Measurements from ENCODE around the gene ZKSCAN5.
"Not testable (repeated sequence)": the region's sequence is repeated elsewhere in the genome, so short reads cannot be mapped to it uniquely, and the experiment has no call there.

Gene ZKSCAN5

GRCh38 chr7:99498546-99498944 is 5.9 kb upstream of the ZKSCAN5 start:
- no peak for DNase-seq

- peak; percentile 52 for DNase-seq
Measured at GRCh38 chr7:99499371-99499720, 5.1 kb upstream of the ZKSCAN5 start.

- peak; percentile 90 for DNase-seq
Measured at GRCh38 chr7:99499721-99500636, 4.5 kb upstream of the ZKSCAN5 start, which contains the start of gene ZNF394. TSS of gene ZNF394 (minus strand) at chr7:99500281. CDS start at chr7:99500093, 188 bp downstream.

- DNase-seq = no peak
Measured at GRCh38 chr7:99500637-99501009, 3.8 kb upstream of the ZKSCAN5 start.

GRCh38 chr7:99501236-99501635 is 3.2 kb upstream of the ZKSCAN5 start:
- not testable (repeated sequence) for DNase-seq

GRCh38 chr7:99504281-99504602 is 220 bp upstream of the ZKSCAN5 start:
- DNase-seq = no peak

GRCh38 chr7:99505324-99505662 is 831 bp downstream of the ZKSCAN5 start:
- DNase-seq = no peak

GRCh38 chr7:99514050-99514449 is 9.6 kb downstream of the ZKSCAN5 start:
- no peak for DNase-seq

- no peak for DNase-seq
Measured at GRCh38 chr7:99521399-99521798, 16.9 kb downstream of the ZKSCAN5 start.

GRCh38 chr7:99525713-99526440 is 21.4 kb downstream of the ZKSCAN5 start:
- peak; percentile 11 for DNase-seq

- no peak for DNase-seq
Measured at GRCh38 chr7:99531354-99531765, 26.9 kb downstream of the ZKSCAN5 start.

- DNase-seq = no peak
Measured at GRCh38 chr7:99535667-99536066, 31.2 kb downstream of the ZKSCAN5 start.

GRCh38 chr7:99539213-99539811 is 34.9 kb downstream of the ZKSCAN5 start:
- no peak for DNase-seq

- no peak for DNase-seq
Measured at GRCh38 chr7:99540542-99540941, 36.1 kb downstream of the ZKSCAN5 start.

GRCh38 chr7:99541212-99541611 is 36.8 kb downstream of the ZKSCAN5 start:
- DNase-seq = no peak

GRCh38 chr7:99543081-99543671 is 38.7 kb downstream of the ZKSCAN5 start:
- no peak for DNase-seq

GRCh38 chr7:99543916-99544315 is 39.5 kb downstream of the ZKSCAN5 start:
- no peak for DNase-seq

- not testable (repeated sequence) for DNase-seq
Measured at GRCh38 chr7:99545308-99545707, 40.8 kb downstream of the ZKSCAN5 start.

- DNase-seq = not testable (repeated sequence)
Measured at GRCh38 chr7:99549545-99549944, 45.1 kb downstream of the ZKSCAN5 start.

- no peak for DNase-seq
Measured at GRCh38 chr7:99551334-99551733, 46.9 kb downstream of the ZKSCAN5 start.

GRCh38 chr7:99551767-99552463 is 47.5 kb downstream of the ZKSCAN5 start, which contains the start of gene FAM200A:
TSS of gene FAM200A (minus strand) at chr7:99552114. CDS start at chr7:99548407, 3,707 bp downstream.
- DNase-seq = peak; percentile 89

- DNase-seq = no peak
Measured at GRCh38 chr7:99553039-99553438, 48.6 kb downstream of the ZKSCAN5 start.

GRCh38 chr7:99554939-99555338 is 50.5 kb downstream of the ZKSCAN5 start:
- no peak for DNase-seq
